Sciatic nerve (tissue), 2 donors: ENCODE measurements around the gene RETREG3. TPM values are rescaled to one million over a fixed set of nuclear protein-coding genes. Genes with fewer than 3 reads are reported as not detected.
"Not testable (repeated sequence)": the region's sequence is repeated elsewhere in the genome, so short reads cannot be mapped to it uniquely, and the experiment has no call there.

Source experiments
- ATAC-seq: fragments of 200-7000 bp; cut with Tn5 transposase; one replicate; pipeline ENCODE4 v1.9.1; 2020; ENCODE audit warnings: mild to moderate bottlenecking, moderate library complexity
- DNase-seq: peaks from one replicate; pipeline ENCODE4 v3.0.0-alpha.2; 2020; ENCODE audit warnings: low spot score
- intact Hi-C: fragments of 100-400 bp; cut with DNase I; formaldehyde crosslinking; loops from one replicate; pipeline ENCODE4 v1.14.2; 2022
- total RNA-seq: library from RNA; stranded (reverse); fragmentation: NEBNext Ultra II Directional; extraction: Animal tissue kit (Norgen Biotek cat#: 25700); gene quantifications from one replicate; pipeline ENCODE4 v1.2.1, GENCODE V29; 2021
- donor health status: DM: no; HTN: no; CAD: no.
- donor health status: DM: no; HTN: no; CAD: no.

The RETREG3 gene
- total RNA-seq, 1 donor from 2014 or later, result 47.1 TPM

GRCh38 chr17:42618442-42619150 lies 9.4 kb upstream of the RETREG3 start:
- intact Hi-C loops, result no loop called here
- DNase-seq, result no peak
- peak; percentile 62 for ATAC-seq

DNA sequence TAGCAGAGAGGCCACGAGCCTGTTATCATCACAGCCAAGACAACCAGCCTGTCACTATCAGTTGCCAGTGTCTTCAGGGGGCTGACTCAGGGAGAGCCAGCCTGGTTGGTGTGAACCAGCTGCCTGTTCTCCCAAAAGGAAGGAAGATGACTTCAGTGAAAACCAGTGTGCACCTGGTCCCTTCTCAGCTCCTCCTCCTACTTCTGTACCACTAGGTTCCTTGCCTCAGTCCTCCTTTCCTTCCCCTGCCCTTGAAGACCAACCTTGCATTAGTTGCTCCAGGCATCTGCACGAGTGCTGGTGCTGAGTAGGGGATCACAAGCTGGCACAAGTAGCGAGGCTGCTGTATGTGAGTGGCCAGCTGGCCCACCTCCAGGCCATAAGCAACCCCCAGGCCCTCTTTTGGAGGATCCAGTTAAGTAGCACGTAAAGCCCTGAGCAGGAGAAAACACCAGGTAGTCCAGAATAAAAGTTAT lies 8.8 kb upstream of the RETREG3 start:
- ATAC-seq (no peak), DNase-seq (no peak)
- intact Hi-C loops, result no loop called here

- DNase-seq (no peak), ATAC-seq (no peak)
- intact Hi-C loops, result no loop called here
Measured at GRCh38 chr17:42613699-42614295, 4.6 kb upstream of the RETREG3 start.

GRCh38 chr17:42612013-42612412 lies 2.8 kb upstream of the RETREG3 start:
- ATAC-seq (no peak), DNase-seq (no peak)
- intact Hi-C loops, result no loop called here

GRCh38 chr17:42609814-42610801 lies 934 bp upstream of the RETREG3 start:
- DNase-seq, intact Hi-C loops: not testable (repeated sequence)
- ATAC-seq, result peak; percentile 35

- DNase-seq (peak; percentile 60), ATAC-seq (peak; percentile 77)
- intact Hi-C loops, result no loop called here
Measured at GRCh38 chr17:42608305-42609181, 631 bp downstream of the RETREG3 start.

DNA sequence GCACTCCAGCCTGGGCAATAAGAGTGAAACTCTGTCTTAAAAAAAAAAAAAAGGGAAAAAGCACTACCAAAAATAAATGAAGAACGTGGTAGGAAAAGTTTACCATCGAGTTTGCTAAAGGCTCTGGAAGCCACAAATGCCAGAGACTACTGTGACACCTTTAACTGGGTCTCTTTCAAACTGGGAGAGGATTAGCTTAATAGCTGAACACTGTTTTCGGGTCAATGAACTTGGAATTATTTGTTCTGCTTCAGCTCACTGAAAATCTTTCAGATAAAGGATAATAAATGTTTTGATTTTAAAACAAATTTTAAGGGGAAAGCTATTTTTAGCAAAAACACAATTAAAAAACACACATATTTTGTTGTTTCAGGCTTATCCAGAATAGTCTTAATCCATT lies 1.4 kb downstream of the RETREG3 start:
- intact Hi-C loops, result no loop called here
- no peak for DNase-seq
- no peak for ATAC-seq

DNA sequence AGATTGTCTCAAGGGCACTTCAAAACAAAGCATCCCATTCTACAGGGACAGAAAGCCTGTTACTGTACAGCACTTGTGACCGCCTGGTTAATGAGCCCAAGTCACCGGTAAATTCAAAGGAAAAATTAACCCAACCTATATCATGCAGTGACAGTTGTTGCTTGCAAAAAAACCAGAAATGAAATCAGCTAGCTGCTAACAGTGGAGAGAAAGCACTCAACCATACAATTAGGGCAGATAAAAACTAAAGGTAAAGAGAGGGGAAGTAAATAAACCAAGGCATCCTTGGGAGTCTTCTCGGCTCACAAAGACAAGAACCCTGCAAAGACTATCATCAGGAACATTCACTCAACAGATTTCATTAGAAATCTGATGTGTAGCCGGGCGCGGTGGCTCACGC lies 5.9 kb downstream of the RETREG3 start:
- ATAC-seq, result no peak
- intact Hi-C loops, result no loop called here
- DNase-seq, result no peak

DNA sequence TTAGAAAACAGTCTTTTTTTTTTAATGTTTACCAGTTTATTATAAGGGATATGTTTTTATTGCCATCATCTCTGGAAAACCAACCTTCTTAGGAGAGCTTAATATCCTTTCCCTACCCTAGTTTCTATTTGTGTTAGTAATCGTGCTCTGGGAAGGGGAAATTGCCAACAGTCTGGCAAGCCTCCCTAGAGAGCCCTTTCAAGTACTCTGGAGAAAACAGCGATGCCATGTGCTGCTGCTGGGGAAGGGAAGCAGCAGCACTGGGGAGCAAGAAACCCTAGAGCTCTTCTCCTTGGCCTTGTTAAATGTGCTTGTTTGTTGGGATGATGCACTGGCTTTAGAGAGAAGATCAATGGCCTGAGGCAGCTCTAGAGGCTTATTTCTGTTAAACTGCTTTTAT lies 10.3 kb downstream of the RETREG3 start:
- no peak for DNase-seq
- no peak for ATAC-seq
- intact Hi-C loops, result no loop called here

DNA sequence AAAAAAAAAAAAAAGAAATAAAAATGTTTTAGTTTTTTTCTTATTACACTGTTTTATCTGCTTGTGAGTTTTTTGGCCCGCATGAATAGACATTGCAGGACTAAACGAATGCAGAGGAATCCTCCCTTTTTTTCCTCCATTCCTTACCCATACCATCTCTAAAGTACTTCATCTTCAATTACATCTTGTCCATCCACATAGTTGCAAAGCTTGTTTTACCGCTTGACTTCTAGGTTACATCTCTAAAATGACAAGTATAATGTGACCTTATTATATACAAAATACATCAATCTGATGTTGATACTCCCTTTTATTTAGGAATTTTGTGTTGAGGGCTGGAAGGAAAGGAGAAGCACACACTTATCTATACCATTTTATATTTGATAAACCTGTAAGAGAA lies 12.8 kb downstream of the RETREG3 start:
- no peak for DNase-seq
- intact Hi-C loops, result no loop called here

DNA sequence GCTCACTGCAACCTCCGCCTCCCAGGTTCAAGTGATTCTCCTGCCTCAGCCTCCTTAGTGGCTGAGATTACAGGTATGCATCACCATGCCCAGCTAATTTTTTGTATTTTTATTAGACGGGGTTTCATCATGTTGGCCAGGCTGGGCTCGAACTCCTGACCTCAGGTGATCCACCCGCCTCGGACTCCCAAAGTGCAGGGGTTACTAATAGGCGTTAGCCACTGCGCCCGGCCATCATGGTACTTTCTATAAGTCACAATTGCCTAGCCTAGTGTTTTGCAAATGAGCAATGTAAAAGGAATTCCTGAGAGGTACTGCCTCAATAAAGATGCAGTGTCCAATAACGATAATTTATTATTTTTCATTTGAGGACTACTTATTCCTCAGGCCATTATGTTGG lies 17.8 kb downstream of the RETREG3 start:
- DNase-seq, result no peak
- no peak for ATAC-seq
- intact Hi-C loops, result no loop called here

More for the DNA sequence above, 12.8 kb downstream of the RETREG3 start:
- no peak for ATAC-seq

- intact Hi-C loops, result no loop called here
- DNase-seq, result no peak
- ATAC-seq, result no peak
Measured at GRCh38 chr17:42590886-42591285, 18.3 kb downstream of the RETREG3 start.

DNA sequence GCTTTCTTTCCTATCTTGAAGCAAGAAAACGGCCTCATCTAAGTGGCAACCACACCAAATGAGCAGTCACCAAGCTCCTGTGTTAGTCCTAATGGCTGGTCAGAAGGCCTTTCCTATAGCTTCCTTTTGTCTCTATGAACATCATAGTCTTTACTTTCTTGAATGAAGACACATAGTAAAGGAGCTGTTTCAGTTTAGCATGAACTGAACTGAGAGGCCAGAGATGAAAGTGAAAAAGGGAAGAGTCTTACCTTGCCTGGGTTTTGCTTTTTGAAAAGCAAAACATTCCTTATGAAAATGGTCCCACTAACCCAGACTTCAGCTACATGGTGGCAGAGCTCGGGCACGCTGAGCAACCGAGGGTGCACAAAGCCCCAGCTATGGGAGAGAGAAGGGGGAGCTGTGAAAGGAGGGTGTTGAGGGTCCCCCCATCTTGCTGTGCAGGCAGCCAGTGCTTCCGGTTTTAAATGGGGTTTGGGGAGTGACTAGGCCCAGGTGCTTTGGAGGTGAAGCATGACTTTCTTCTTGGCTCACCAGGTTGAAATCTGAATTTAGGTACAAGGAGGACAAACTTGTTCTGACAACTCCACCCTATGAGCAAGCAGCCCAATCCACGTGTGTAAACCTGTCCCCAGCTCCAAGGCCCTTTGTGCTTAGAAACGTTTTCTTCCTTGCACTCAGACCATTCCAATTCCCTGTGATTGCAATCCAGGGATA lies 22.5 kb downstream of the RETREG3 start:
- DNase-seq, result no peak
- intact Hi-C loops, result no loop called here
- ATAC-seq, result no peak

- peak; percentile 53 for ATAC-seq
- no peak for DNase-seq
- intact Hi-C loops, result no loop called here
Measured at GRCh38 chr17:42585353-42585752, 23.8 kb downstream of the RETREG3 start.

- DNase-seq (no peak), ATAC-seq (peak; percentile 30)
- intact Hi-C loops, result no loop called here
Measured at GRCh38 chr17:42584880-42585279, 24.3 kb downstream of the RETREG3 start.

- intact Hi-C loops, result no loop called here
- no peak for DNase-seq
- ATAC-seq, result no peak
Measured at GRCh38 chr17:42581744-42582270, 27.4 kb downstream of the RETREG3 start.

DNA sequence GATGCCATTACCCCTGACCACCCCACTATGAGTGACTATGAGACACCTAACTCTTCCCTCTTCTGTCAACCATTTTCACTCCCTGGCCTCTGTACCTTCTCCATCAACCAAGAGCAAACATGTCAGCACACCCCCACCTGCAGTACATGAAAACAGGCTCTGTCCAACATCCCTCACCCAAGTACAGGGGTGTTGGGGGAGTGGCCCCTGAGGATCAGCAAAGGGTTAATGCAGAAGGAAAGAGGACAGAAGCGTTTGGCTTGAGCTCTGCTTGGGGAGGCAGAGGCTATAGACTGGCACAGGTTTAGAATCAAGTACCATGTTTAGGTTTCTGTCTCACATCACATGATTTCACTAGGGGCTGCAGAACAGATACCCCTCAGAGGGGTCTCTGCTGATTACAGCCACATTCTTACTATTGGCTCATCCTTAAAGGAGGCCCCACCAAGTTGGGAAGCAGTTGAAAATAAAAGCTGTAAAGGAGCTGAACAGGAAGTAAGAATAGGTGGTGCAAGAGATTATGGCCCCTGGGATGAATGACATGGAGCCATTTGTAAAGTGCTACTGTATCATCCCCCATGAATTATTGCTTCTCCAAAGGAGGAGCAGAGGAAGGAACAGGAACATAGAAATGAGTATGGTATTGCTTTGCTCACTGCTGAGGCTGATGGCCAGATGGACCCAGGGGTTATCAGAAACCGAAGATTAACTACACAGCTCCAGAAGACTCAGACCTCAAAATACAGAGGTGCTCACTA lies 29.2 kb downstream of the RETREG3 start:
- DNase-seq, result no peak
- ATAC-seq, result no peak
- intact Hi-C loops, result no loop called here
